H1 (cell line): ENCODE results near the gene DHRS9. TPM values are rescaled to one million over a fixed set of nuclear protein-coding genes. Genes with fewer than 3 reads are reported as not detected.

Source experiments
- CTCF ChIA-PET: fragments of 300-600 bp; sonication (Branson Sonifier 250); formaldehyde crosslinking; loops from one replicate; lab custom pipeline; 2021; ENCODE audit not compliant: partially characterized antibody; lab: Charles Lee
- POLR2A ChIA-PET: fragments of 300-600 bp; sonication (Branson Sonifier 250); formaldehyde crosslinking; loops from one replicate; lab custom pipeline; 2021; ENCODE audit warnings: inconsistent platforms; ENCODE audit not compliant: partially characterized antibody; lab: Charles Lee
- DNase-seq, 2 experiments: peaks; one replicate each; pipeline versions ENCODE4 v3.0.0 to v3.0.0-alpha.2; 2010 to 2022; ENCODE audit warnings: low spot score in 2 of 2, low read depth in 1 of 2, mixed read lengths in 1 of 2
- FAIRE-seq: peaks from 2 replicates; lab custom pipeline; 2011; peaks lifted over from hg19 to GRCh38; lab: Jason Lieb, UNC
- H2AFZ ChIP-seq: 2 replicates; pipeline ENCODE4 v1.8.1; 2012; ENCODE audit warnings: low read length, inconsistent platforms
- H2AK5ac ChIP-seq: 2 replicates; pipeline ENCODE4 v1.6.1; 2013; ENCODE audit warnings: low read depth, low read length
- H2BK120ac ChIP-seq: replicated peaks from 2 replicates; pipeline ENCODE3; 2013; ENCODE audit warnings: low read depth, low read length, inconsistent platforms
- H2BK12ac ChIP-seq: 2 replicates; pipeline ENCODE4 v1.6.1; 2013; ENCODE audit warnings: low read depth, low read length
- H2BK15ac ChIP-seq: 2 replicates; pipeline ENCODE4 v1.6.1; 2013; ENCODE audit warnings: low read length
- H2BK20ac ChIP-seq: 2 replicates; pipeline ENCODE4 v1.6.1; 2013; ENCODE audit warnings: low read length
- H2BK5ac ChIP-seq: 2 replicates; pipeline ENCODE4 v1.6.1; 2013; ENCODE audit warnings: low read depth, low read length
- H3K14ac ChIP-seq: 2 replicates; pipeline ENCODE4 v1.6.1; 2013; ENCODE audit warnings: inconsistent platforms; ENCODE audit not compliant: insufficient read length
- H3K18ac ChIP-seq: 2 replicates; pipeline ENCODE4 v1.6.1; 2013; ENCODE audit warnings: low read length; ENCODE audit errors: extremely low read depth
- H3K23ac ChIP-seq: 2 replicates; pipeline ENCODE4 v1.6.1; 2013; ENCODE audit warnings: inconsistent platforms; ENCODE audit not compliant: insufficient read length
- H3K23me2 ChIP-seq: 2 replicates; pipeline ENCODE4 v1.6.1; 2013; ENCODE audit warnings: low read depth, low read length
- H3K27ac ChIP-seq: 2 replicates; pipeline ENCODE4 v1.6.1; 2011; ENCODE audit warnings: low read depth, low read length, inconsistent platforms
- H3K27me3 ChIP-seq, 4 experiments: replicated peaks in 1 of 4; 1 replicate in 1 of 4; 2 replicates in 3 of 4; pipeline versions ENCODE4 v1.6.1 to v1.8.1; 2011 to 2013; ENCODE audit warnings: low read length in 3 of 4, mild to moderate bottlenecking in 3 of 4, inconsistent platforms in 2 of 4, mixed read lengths in 2 of 4, moderate library complexity in 1 of 4; ENCODE audit not compliant: control insufficient read depth in 3 of 4, insufficient read depth in 3 of 4; ENCODE audit errors: extremely low read depth in 1 of 4
- H3K36me3 ChIP-seq, 4 experiments: 2 replicates each; pipeline versions ENCODE4 v1.6.1 to v1.8.1; 2011 to 2013; ENCODE audit warnings: mild to moderate bottlenecking in 4 of 4, low read length in 3 of 4, moderate library complexity in 2 of 4, control low read depth in 1 of 4, inconsistent platforms in 1 of 4; ENCODE audit not compliant: insufficient read depth in 4 of 4, control insufficient read depth in 2 of 4
- H3K4ac ChIP-seq: replicated peaks from 2 replicates; pipeline ENCODE3; 2013; ENCODE audit warnings: low read length, low read depth, mixed read lengths, inconsistent platforms; ENCODE audit not compliant: insufficient read length
- H3K4me1 ChIP-seq, 4 experiments: replicated peaks in 1 of 4; 1 replicate in 1 of 4; 2 replicates in 3 of 4; pipeline versions ENCODE4 v1.6.1 to v1.8.1; 2011 to 2013; ENCODE audit warnings: low read length in 3 of 4, inconsistent platforms in 2 of 4, mixed read lengths in 1 of 4; ENCODE audit not compliant: insufficient read depth in 4 of 4, control insufficient read depth in 3 of 4
- H3K4me2 ChIP-seq, 2 experiments: 2 replicates each; pipeline versions ENCODE4 v1.6.1 to v1.8.1; 2011 to 2013; ENCODE audit warnings: low read depth in 2 of 2, low read length in 2 of 2, control low read depth in 1 of 2, inconsistent platforms in 1 of 2, mild to moderate bottlenecking in 1 of 2; ENCODE audit not compliant: insufficient read depth in 1 of 2
- H3K4me3 ChIP-seq, 4 experiments: fragments of 200-600, 300-600 bp in 1 of 4; sonication (generic), shearing (Covaris generic), sonication (Bioruptor Twin) in 1 of 4; 2 replicates each; pipeline versions ENCODE4 v1.5.1 to v1.8.1; 2011 to 2016; ENCODE audit warnings: low read length in 4 of 4, low read depth in 3 of 4, control low read depth in 2 of 4, inconsistent platforms in 2 of 4, mild to moderate bottlenecking in 2 of 4, mixed read lengths in 1 of 4, moderate library complexity in 1 of 4; ENCODE audit not compliant: insufficient read depth in 2 of 4; ENCODE audit errors: extremely low read depth in 1 of 4
- H3K56ac ChIP-seq: replicated peaks from 2 replicates; pipeline ENCODE3; 2013; ENCODE audit warnings: low read depth, mild to moderate bottlenecking, mixed read lengths, low read length, inconsistent platforms; ENCODE audit not compliant: insufficient read length
- H3K79me1 ChIP-seq: 2 replicates; pipeline ENCODE4 v1.6.1; 2013; ENCODE audit warnings: low read depth, low read length, control low read depth
- H3K79me2 ChIP-seq, 2 experiments: 2 replicates each; pipeline versions ENCODE4 v1.6.1 to v1.8.1; 2012 to 2013; ENCODE audit warnings: low read length in 2 of 2, mild to moderate bottlenecking in 2 of 2, inconsistent platforms in 1 of 2; ENCODE audit not compliant: insufficient read depth in 2 of 2, control insufficient read depth in 1 of 2
- H3K9ac ChIP-seq, 4 experiments: replicated peaks in 1 of 4; 1 replicate in 1 of 4; 2 replicates in 3 of 4; pipeline versions ENCODE4 v1.6.1 to v1.8.1; 2011 to 2013; ENCODE audit warnings: low read depth in 3 of 4, low read length in 3 of 4, control low read depth in 2 of 4, mild to moderate bottlenecking in 2 of 4, moderate library complexity in 2 of 4, inconsistent platforms in 1 of 4; ENCODE audit errors: extremely low read depth in 1 of 4
- H3K9me3 ChIP-seq, 2 experiments: 2 replicates each; pipeline versions ENCODE4 v1.6.1 to v1.8.1; 2012 to 2013; ENCODE audit warnings: mild to moderate bottlenecking in 2 of 2, moderate library complexity in 2 of 2, control low read depth in 1 of 2, inconsistent platforms in 1 of 2, low read depth in 1 of 2, low read length in 1 of 2, mixed read lengths in 1 of 2; ENCODE audit not compliant: insufficient read depth in 2 of 2
- H4K20me1 ChIP-seq, 2 experiments: replicated peaks in 1 of 2; 2 replicates each; pipeline versions ENCODE3 to v1.8.1; 2011 to 2013; ENCODE audit warnings: inconsistent platforms in 2 of 2, low read length in 2 of 2, mild to moderate bottlenecking in 1 of 2; ENCODE audit not compliant: insufficient read depth in 2 of 2, control insufficient read depth in 1 of 2
- H4K5ac ChIP-seq: 2 replicates; pipeline ENCODE4 v1.6.1; 2013; ENCODE audit warnings: low read length, low read depth, mixed read lengths, inconsistent platforms; ENCODE audit not compliant: insufficient read length
- H4K8ac ChIP-seq: 2 replicates; pipeline ENCODE4 v1.8.0; 2013; ENCODE audit warnings: mild to moderate bottlenecking, moderate library complexity, low read length, inconsistent platforms; ENCODE audit not compliant: insufficient read depth; ENCODE audit errors: extremely low read depth
- H4K91ac ChIP-seq: replicated peaks from 2 replicates; pipeline ENCODE3; 2013; ENCODE audit warnings: low read length, mixed read lengths, inconsistent platforms; ENCODE audit not compliant: insufficient read length
- CBX5 ChIP-seq: fragments of 300-800, 300-1000 bp; sonication (generic); IDR thresholded peaks from 2 replicates; pipeline ENCODE4 v1.7.1; 2016; ENCODE audit warnings: antibody characterized with exemption, low read length, low read depth
- EP300 ChIP-seq, 2 experiments: IDR thresholded peaks; 1 replicate in 1 of 2; 2 replicates in 1 of 2; pipeline ENCODE4 v1.6.1; 2011 to 2012; ENCODE audit warnings: low read depth in 2 of 2, low read length in 2 of 2, mild to moderate bottlenecking in 2 of 2, borderline replicate concordance in 1 of 2, inconsistent platforms in 1 of 2, moderate library complexity in 1 of 2
- KDM5A ChIP-seq: fragments of 200-600 bp; IDR thresholded peaks from 2 replicates; pipeline ENCODE4 v1.7.1; 2012; ENCODE audit warnings: mild to moderate bottlenecking, low read length, inconsistent platforms, mixed read lengths
- MAX ChIP-seq: IDR thresholded peaks from 2 replicates; pipeline ENCODE4 v1.6.1; 2012; ENCODE audit warnings: inconsistent platforms
- PHF8 ChIP-seq: fragments of 200-600 bp; sonication (generic); conservative IDR thresholded peaks from 2 replicates; pipeline ENCODE4 v1.7.1; 2012; ENCODE audit warnings: low read depth, mild to moderate bottlenecking, inconsistent platforms, low read length, moderate library complexity
- YY1 ChIP-seq: IDR thresholded peaks from 2 replicates; pipeline ENCODE4 v1.6.1; 2011; ENCODE audit warnings: low read depth, mild to moderate bottlenecking, low read length
- WGBS, 2 experiments: shearing (Covaris generic) in 1 of 2; methylation state at CpG; one replicate each; pipeline versions ENCODE4 v1.1.6 to v1.1.7; 2013 to 2015; ENCODE audit warnings: low lambda C conversion rate in 2 of 2, mixed read lengths in 2 of 2, inconsistent platforms in 1 of 2, low coverage in 1 of 2, missing lambda C conversion rate in 1 of 2; ENCODE audit not compliant: insufficient replicate concordance in 2 of 2, insufficient coverage in 1 of 2, insufficient read length in 1 of 2; ENCODE audit errors: extremely low coverage in 1 of 2, missing lambda C conversion rate in 1 of 2; 5-methylcytosine and 5-hydroxymethylcytosine counted together
- polyA plus RNA-seq, 7 experiments: library from polyadenylated mRNA; depleted of rRNA in 3 of 7; stranded (reverse) in 5 of 7; unstranded in 2 of 7; fragments of >200 nt in 5 of 7; fragments of 200-250 nt in 2 of 7; gene quantifications; 1 replicate in 5 of 7; 2 replicates in 1 of 7; 4 replicates in 1 of 7; pipeline versions ENCODE4 v1.2.1 to v1.2.3, GENCODE V29; 2011 to 2013; ENCODE audit warnings: missing spikeins in 2 of 7, mixed read lengths in 2 of 7
- total RNA-seq: library from RNA; stranded (reverse); fragmentation: NEBNext Ultra II Directional; extraction: Animal tissue kit (Norgen Biotek cat#: 25700); gene quantifications from 2 replicates; pipeline ENCODE4 v1.2.1, GENCODE V29; 2021

DHRS9 gene
- total and polyA plus RNA-seq, 2 of the 8 experiments (the other 6 are each of a cell fraction or from before 2014, with no cell fraction given) = not detected

GRCh38 chr2:169106563-169107545, 37.5 kb downstream of the DHRS9 start:
- H2BK15ac ChIP-seq = no peak overlapping the region
- no peak overlapping the region for H3K56ac ChIP-seq
- H3K9ac ChIP-seq = no peak overlapping the region
- H2BK12ac ChIP-seq = no peak overlapping the region
- POLR2A ChIA-PET = no interaction called here
- no peak overlapping the region for H3K23ac ChIP-seq
- no peak overlapping the region for H2BK20ac ChIP-seq
- H3K18ac ChIP-seq = no peak overlapping the region
- no peaks in the 10 kb centered on the region for H3K79me1 ChIP-seq
- no peaks in the 10 kb centered on the region for H3K27me3 ChIP-seq
- peaks cover 0 to 6% (median 3%) of the 10 kb centered on the region in 4 experiments; a peak in 3 of 7 replicates for H3K4me1 ChIP-seq
- H3K4ac ChIP-seq = no peak overlapping the region
- no peak overlapping the region for H2BK5ac ChIP-seq
- DNase-seq (no peak), FAIRE-seq (no peak)
- H2AFZ ChIP-seq = no peak overlapping the region
- H3K4me2 ChIP-seq = no peak overlapping the region
- no peak overlapping the region for H2BK120ac ChIP-seq
- TF ChIP-seq EP300 (IDR thresholded peaks at IDR 0.05; ENCODE audit: borderline replicate concordance in 1 of 2, low read depth in 2 of 2, low read length in 2 of 2) (no peak), YY1 (no peak), MAX (no peak), KDM5A (no peak), PHF8 (no peak), CBX5 (no peak)
- no peak overlapping the region for H2AK5ac ChIP-seq
- no peak overlapping the region for H3K4me3 ChIP-seq
- no peaks in the 10 kb centered on the region for H3K36me3 ChIP-seq
- H4K5ac ChIP-seq = no peak overlapping the region
- no peak overlapping the region for H3K27ac ChIP-seq
- no peaks in the 10 kb centered on the region for H3K79me2 ChIP-seq
- H4K8ac ChIP-seq = no peak overlapping the region
- H3K14ac ChIP-seq = no peak overlapping the region
- no peaks in the 10 kb centered on the region for H3K9me3 ChIP-seq
- no peaks in the 10 kb centered on the region for H3K23me2 ChIP-seq
- H4K20me1 ChIP-seq = no peaks in the 10 kb centered on the region
- 88% methylated on average over 6 of the region's 6 CpGs; no CpG with 5 or more reads in 1 of the 2 experiments for WGBS, 2 experiments
- CTCF ChIA-PET = interaction anchor here (1.2 to 6.2 kb wide), 4 partner anchors 9 to 115 kb away, joined by 3 to 66 read pairs (median 32); no protein-coding TSS in a partner anchor
- H4K91ac ChIP-seq = no peak overlapping the region
